ENCODE data around the gene PIMREG.

Gene PIMREG
- total RNA-seq = 0.24 to 0.35 reads per million in 2 donors

- peak; percentile 88 for DNase-seq
Measured at GRCh38 chr17:6443692-6444570, at the start of gene PIMREG. TSS of gene PIMREG (plus strand) at chr17:6444455. CDS start at chr17:6445111, 656 bp downstream.

GRCh38 chr17:6398955-6399354 lies 45.3 kb upstream of the PIMREG start:
- no peak for DNase-seq

GRCh38 chr17:6402258-6402657 lies 42.0 kb upstream of the PIMREG start:
- no peak for DNase-seq

- no peak for DNase-seq
Measured at GRCh38 chr17:6408276-6408675, 36.0 kb upstream of the PIMREG start.

GRCh38 chr17:6408735-6409134 lies 35.5 kb upstream of the PIMREG start:
- DNase-seq = no peak

- no peak for DNase-seq
Measured at GRCh38 chr17:6413065-6413464, 31.2 kb upstream of the PIMREG start.

GRCh38 chr17:6415616-6416015 lies 28.6 kb upstream of the PIMREG start:
- DNase-seq = no peak

GRCh38 chr17:6420173-6420641 lies 24.0 kb upstream of the PIMREG start:
- no peak for DNase-seq

GRCh38 chr17:6421700-6422604 lies 22.3 kb upstream of the PIMREG start:
- peak; percentile 66 for DNase-seq

- no peak for DNase-seq
Measured at GRCh38 chr17:6422654-6423241, 21.5 kb upstream of the PIMREG start.

GRCh38 chr17:6423931-6424330 lies 20.3 kb upstream of the PIMREG start:
- no peak for DNase-seq

- no peak for DNase-seq
Measured at GRCh38 chr17:6425407-6425806, 18.8 kb upstream of the PIMREG start.

GRCh38 chr17:6426356-6427101 lies 17.7 kb upstream of the PIMREG start:
- no peak for DNase-seq

GRCh38 chr17:6427279-6427781 lies 16.9 kb upstream of the PIMREG start:
- no peak for DNase-seq

- no peak for DNase-seq
Measured at GRCh38 chr17:6428207-6428965, 15.9 kb upstream of the PIMREG start.

GRCh38 chr17:6429266-6429665 lies 15.0 kb upstream of the PIMREG start:
- no peak for DNase-seq

- DNase-seq = no peak
Measured at GRCh38 chr17:6430769-6431168, 13.5 kb upstream of the PIMREG start.

- DNase-seq = no peak
Measured at GRCh38 chr17:6435051-6435450, 9.2 kb upstream of the PIMREG start, which contains the start of gene AIPL1. TSS of gene AIPL1 (minus strand) at chr17:6435121. CDS start at chr17:6435104, 17 bp downstream.

GRCh38 chr17:6435968-6436367 lies 8.3 kb upstream of the PIMREG start:
- peak; percentile 48 for DNase-seq

GRCh38 chr17:6437466-6437865 lies 6.8 kb upstream of the PIMREG start:
- DNase-seq = no peak

GRCh38 chr17:6437956-6438355 lies 6.3 kb upstream of the PIMREG start:
- DNase-seq = no peak

All from T-helper 9 cell (primary cell).